GM19468 (cell line): Measurements from ENCODE around the gene RAB3GAP1.

ENCODE experiments used
- ATAC-seq: cut with Tn5 transposase; IDR thresholded peaks from one replicate; pipeline ENCODE4 v1.9.1; 2021; ENCODE audit warnings: mild to moderate bottlenecking, moderate library complexity, moderate number of reproducible peaks; ENCODE audit not compliant: unreplicated experiment; ENCODE audit errors: extremely low read depth

The RAB3GAP1 gene

GRCh38 chr2:135202751-135203150 lies 150.7 kb downstream of the RAB3GAP1 start:
- no peak for ATAC-seq

DNA sequence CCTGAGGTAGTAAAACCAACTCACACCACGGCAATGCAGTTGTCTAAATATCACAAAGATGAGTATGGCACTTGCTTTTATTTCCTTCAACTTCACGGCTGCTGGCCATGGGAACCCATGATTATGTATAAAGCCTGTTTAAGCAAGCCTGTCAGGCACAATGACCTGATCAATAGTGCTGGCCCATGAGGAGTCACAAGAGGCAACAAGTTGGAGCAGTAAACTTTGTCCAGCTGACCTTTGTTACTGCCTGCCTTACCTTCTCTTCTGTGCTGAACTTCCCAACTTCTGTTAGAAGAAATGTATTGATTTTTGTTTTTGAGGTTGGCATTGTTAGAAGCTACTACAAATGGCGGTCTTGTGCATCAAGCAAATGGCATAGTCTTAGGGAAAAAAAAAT lies 151.9 kb downstream of the RAB3GAP1 start:
- ATAC-seq = no peak

GRCh38 chr2:135208016-135208415 lies 155.9 kb downstream of the RAB3GAP1 start:
- no peak for ATAC-seq

DNA sequence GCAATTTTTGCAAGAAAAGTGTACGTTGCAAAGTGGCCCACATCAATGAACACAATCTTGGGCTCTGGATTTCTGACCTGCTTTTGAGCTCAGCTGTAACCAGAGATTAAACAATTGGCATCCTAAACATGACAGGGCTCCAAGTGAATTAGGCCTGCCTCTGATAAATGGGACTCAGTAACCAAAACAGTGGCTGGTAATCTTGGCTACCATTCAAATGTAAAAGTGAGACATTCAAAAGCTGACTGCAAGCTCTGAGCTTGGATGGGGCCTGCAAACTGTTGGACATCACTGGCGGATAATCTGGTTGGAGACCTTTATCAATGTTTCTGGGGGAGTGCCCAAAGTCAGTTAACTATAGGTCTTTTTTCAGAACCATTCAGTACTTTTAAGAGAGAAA lies 160.7 kb downstream of the RAB3GAP1 start:
- no peak for ATAC-seq

GRCh38 chr2:135218426-135218825 lies 166.3 kb downstream of the RAB3GAP1 start:
- no peak for ATAC-seq

- ATAC-seq = no peak
These were observed 167.1 kb downstream of the RAB3GAP1 start for GRCh38 chr2:135219226-135219625.
